MM.1S (cell line): ENCODE measurements around the gene CMIP.

ENCODE experiments used
- DNase-seq: peaks from one replicate; pipeline ENCODE4 v3.0.0-alpha.2; 2015
- H2AFZ ChIP-seq: fragments of 300-600 bp; sonication (generic); 2 replicates; pipeline ENCODE4 v1.6.0; 2016; ENCODE audit warnings: antibody characterized with exemption, low read length
- H3F3A ChIP-seq: fragments of 300-600 bp; sonication (generic); 2 replicates; pipeline ENCODE4 v1.6.1; 2016; ENCODE audit warnings: mild to moderate bottlenecking, antibody characterized with exemption, low read length, moderate library complexity, mixed read lengths; ENCODE audit not compliant: insufficient read depth
- H3K27ac ChIP-seq: fragments of 300-600 bp; sonication (generic); 2 replicates; pipeline ENCODE4 v1.5.1; 2016; ENCODE audit warnings: mild to moderate bottlenecking, low read length
- H3K27me3 ChIP-seq: fragments of 300-600 bp; sonication (generic); replicated peaks from 2 replicates; pipeline ENCODE4 v1.6.0; 2016; ENCODE audit warnings: low read length; ENCODE audit not compliant: insufficient read depth
- H3K36me3 ChIP-seq: fragments of 300-600 bp; sonication (generic); replicated peaks from 2 replicates; pipeline ENCODE4 v1.6.1; 2016; ENCODE audit warnings: mild to moderate bottlenecking, low read length, mixed read lengths; ENCODE audit not compliant: insufficient read depth
- H3K4me1 ChIP-seq: fragments of 300-600 bp; sonication (generic); 2 replicates; pipeline ENCODE4 v1.6.1; 2016; ENCODE audit warnings: low read length, mixed read lengths
- H3K4me2 ChIP-seq: fragments of 300-600 bp; sonication (generic); 2 replicates; pipeline ENCODE4 v1.6.0; 2016; ENCODE audit warnings: low read depth, low read length
- H3K4me3 ChIP-seq: fragments of 300-600 bp; sonication (generic); 2 replicates; pipeline ENCODE4 v1.5.1; 2016; ENCODE audit warnings: low read length, mixed read lengths
- H3K79me2 ChIP-seq: fragments of 300-600 bp; sonication (generic); 2 replicates; pipeline ENCODE4 v1.6.1; 2016; ENCODE audit warnings: mixed run types, low read length, mixed read lengths
- H3K9ac ChIP-seq: fragments of 300-600 bp; sonication (generic); 2 replicates; pipeline ENCODE4 v1.6.1; 2016; ENCODE audit warnings: low read length, mixed read lengths
- H3K9me2 ChIP-seq: fragments of 300-600 bp; sonication (generic); replicated peaks from 2 replicates; pipeline ENCODE4 v1.6.1; 2016; ENCODE audit warnings: mild to moderate bottlenecking, low read length, mixed read lengths; ENCODE audit not compliant: insufficient read depth
- H3K9me3 ChIP-seq: fragments of 300-600 bp; sonication (generic); replicated peaks from 2 replicates; pipeline ENCODE4 v1.6.1; 2016; ENCODE audit warnings: mild to moderate bottlenecking, low read length, mixed read lengths; ENCODE audit not compliant: insufficient read depth
- H4K20me1 ChIP-seq: fragments of 300-600 bp; sonication (generic); 2 replicates; pipeline ENCODE4 v1.6.1; 2016; ENCODE audit warnings: mild to moderate bottlenecking, low read length, moderate library complexity, mixed read lengths; ENCODE audit not compliant: insufficient read depth
- CTCF ChIP-seq: fragments of 300-600 bp; sonication (generic); IDR thresholded peaks from 2 replicates; pipeline ENCODE4 v1.5.1; 2016; ENCODE audit warnings: antibody characterized with exemption, low read length, mixed read lengths
- EZH2 ChIP-seq: fragments of 300-600 bp; sonication (generic); optimal IDR thresholded peaks from 2 replicates; pipeline ENCODE3; 2017; ENCODE audit warnings: low read depth, mild to moderate bottlenecking, antibody characterized with exemption, low read length, mixed read lengths
- EZH2phosphoT487 ChIP-seq: fragments of 300-600 bp; sonication (generic); IDR thresholded peaks from 2 replicates; pipeline ENCODE4 v1.6.1; 2018; ENCODE audit warnings: antibody characterized with exemption, low read length

The CMIP gene

DNA sequence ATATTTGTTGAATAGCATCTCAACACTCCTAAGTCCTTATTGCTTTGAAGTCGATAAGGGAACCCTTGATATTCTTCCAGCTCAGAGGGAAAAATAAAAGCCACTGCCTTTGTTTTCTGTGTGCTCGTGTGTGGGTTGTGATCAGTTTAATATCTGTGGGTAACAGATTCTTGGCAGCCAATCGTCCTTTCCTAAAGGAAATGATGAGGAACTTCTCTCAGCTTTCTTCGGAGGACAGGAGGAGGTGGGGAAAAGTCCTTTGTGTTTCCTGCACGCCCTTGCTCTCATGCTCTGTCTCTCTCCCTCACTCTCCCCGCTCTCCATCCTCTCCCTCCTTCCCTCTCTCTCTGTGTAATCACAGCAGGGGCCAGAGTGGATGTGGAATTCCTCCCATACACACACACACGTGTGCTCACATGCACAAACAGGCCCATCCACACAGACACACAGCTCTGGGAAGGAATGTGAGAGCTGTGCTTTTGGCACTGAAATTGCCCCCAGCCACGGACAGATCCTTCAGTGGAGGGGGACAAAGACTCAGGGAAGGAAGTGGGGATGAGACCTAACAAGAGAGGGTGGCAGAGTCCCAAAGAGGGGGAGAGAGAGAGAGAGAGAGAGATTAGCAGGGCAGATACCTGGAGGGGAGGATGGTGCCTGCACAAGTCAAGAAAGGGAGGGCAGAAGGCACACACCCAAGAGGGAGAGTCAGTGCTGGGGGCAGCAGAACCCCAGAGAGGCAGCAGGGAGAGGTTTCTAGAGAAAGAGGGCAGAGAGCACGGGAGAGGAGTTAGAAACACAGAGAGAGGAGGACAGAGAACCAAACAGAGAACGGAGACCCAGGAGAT lies 250.9 kb downstream of the CMIP start:
- TF ChIP-seq CTCF (no peak), EZH2 (no peak), EZH2phosphoT487 (no peak)
- no peak overlapping the region for H3K4me2 ChIP-seq
- no peak overlapping the region for H3K4me3 ChIP-seq
- H3F3A ChIP-seq: no peaks in the 10 kb centered on the region
- no peaks in the 10 kb centered on the region for H3K79me2 ChIP-seq
- no peaks in the 10 kb centered on the region for H3K9me3 ChIP-seq
- H3K27ac ChIP-seq: no peak overlapping the region
- H3K4me1 ChIP-seq: no peaks in the 10 kb centered on the region
- no peaks in the 10 kb centered on the region for H4K20me1 ChIP-seq
- no peak for DNase-seq
- H2AFZ ChIP-seq: no peak overlapping the region
- H3K9me2 ChIP-seq: no peaks in the 10 kb centered on the region
- H3K36me3 ChIP-seq: no peaks in the 10 kb centered on the region
- H3K9ac ChIP-seq: no peak overlapping the region
- H3K27me3 ChIP-seq: no peaks in the 10 kb centered on the region

DNA sequence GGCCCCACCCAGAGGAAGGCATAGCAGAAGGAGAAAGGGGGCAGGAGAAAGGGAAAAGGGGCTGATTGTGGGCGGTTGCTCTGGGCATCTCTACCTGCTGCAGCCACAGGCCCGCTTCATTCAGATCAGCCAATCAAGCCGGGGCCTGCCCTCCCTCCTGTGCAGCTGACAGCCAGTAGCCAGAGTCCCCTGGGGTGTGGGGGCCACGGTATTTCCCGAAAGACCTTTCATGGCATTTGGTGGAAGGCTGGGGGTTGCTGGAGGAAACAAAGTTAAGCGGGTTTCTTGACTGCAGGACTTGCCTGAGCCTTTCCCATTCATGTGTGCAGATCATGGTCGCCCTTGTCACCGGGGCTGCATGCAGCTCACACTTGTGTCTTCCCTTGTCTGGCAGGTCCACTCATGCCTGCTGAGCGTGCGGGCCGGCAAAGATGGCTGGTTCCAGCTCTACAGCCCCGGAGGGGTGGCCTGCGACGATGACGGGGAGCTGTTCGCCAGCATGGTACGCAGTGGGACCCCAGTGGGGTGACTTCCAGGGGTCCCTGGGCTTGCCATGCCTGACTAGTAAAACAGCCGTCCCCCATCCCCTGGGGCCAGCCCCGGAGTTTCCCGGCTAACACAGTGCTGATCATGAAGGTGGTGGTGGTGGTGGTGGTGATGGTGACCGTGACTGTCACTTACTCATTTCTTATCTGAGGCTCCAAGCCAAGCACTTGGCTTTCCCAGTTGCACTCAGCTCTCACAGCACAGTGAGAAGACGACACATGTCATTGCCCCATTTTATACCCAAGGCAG lies 251.8 kb downstream of the CMIP start:
- Histone ChIP-seq H3K27me3 (no peaks in the 10 kb centered on the region), H3K27ac (no peak overlapping the region), H3K9ac (no peak overlapping the region), H3K9me3 (no peaks in the 10 kb centered on the region), H3K79me2 (no peaks in the 10 kb centered on the region), H4K20me1 (no peaks in the 10 kb centered on the region), H3K4me1 (no peaks in the 10 kb centered on the region), H3F3A (no peaks in the 10 kb centered on the region), H3K4me3 (no peak overlapping the region), H3K4me2 (no peak overlapping the region), H3K9me2 (no peaks in the 10 kb centered on the region), H3K36me3 (no peaks in the 10 kb centered on the region), H2AFZ (no peak overlapping the region)
- TF ChIP-seq EZH2phosphoT487 (no peak), EZH2 (no peak), CTCF (no peak)
- DNase-seq: no peak

- TF ChIP-seq EZH2phosphoT487 (no peak), EZH2 (no peak), CTCF (peak; percentile 53)
- Histone ChIP-seq H3F3A (no peaks in the 10 kb centered on the region), H3K4me3 (no peak overlapping the region), H3K4me2 (no peak overlapping the region), H4K20me1 (no peaks in the 10 kb centered on the region), H3K4me1 (no peaks in the 10 kb centered on the region), H3K36me3 (no peaks in the 10 kb centered on the region), H3K9me3 (no peaks in the 10 kb centered on the region), H2AFZ (no peak overlapping the region), H3K79me2 (no peaks in the 10 kb centered on the region), H3K9ac (no peak overlapping the region), H3K27me3 (no peaks in the 10 kb centered on the region), H3K9me2 (no peaks in the 10 kb centered on the region), H3K27ac (no peak overlapping the region)
- peak; percentile 31 for DNase-seq
These were observed 252.5 kb downstream of the CMIP start for GRCh38 chr16:81696961-81697615.
